IPS-11a (cell line): ENCODE data around the gene ZNF574.

Experiments
- H3K4me3 ChIP-seq: one replicate; pipeline ENCODE4 v1.5.1; 2013; ENCODE audit warnings: low read depth, low read length, control low read depth

The ZNF574 gene

GRCh38 chr19:42121656-42122069, 45.7 kb downstream of the ZNF574 start:
- H3K4me3 ChIP-seq = no peak overlapping the region

- H3K4me3 ChIP-seq = no peak overlapping the region
These were observed 47.0 kb downstream of the ZNF574 start for GRCh38 chr19:42122691-42123607.

GRCh38 chr19:42123765-42124164, 47.8 kb downstream of the ZNF574 start:
- H3K4me3 ChIP-seq = no peak overlapping the region

- no peak overlapping the region for H3K4me3 ChIP-seq
These were observed 48.5 kb downstream of the ZNF574 start for GRCh38 chr19:42124386-42124901.

- H3K4me3 ChIP-seq = no peak overlapping the region
These were observed 49.6 kb downstream of the ZNF574 start for GRCh38 chr19:42125536-42125935.

GRCh38 chr19:42126574-42126973, 50.6 kb downstream of the ZNF574 start:
- H3K4me3 ChIP-seq = no peak overlapping the region

- H3K4me3 ChIP-seq = no peak overlapping the region
These were observed 53.7 kb downstream of the ZNF574 start for GRCh38 chr19:42129399-42130253.

- H3K4me3 ChIP-seq = no peak overlapping the region
These were observed 54.2 kb downstream of the ZNF574 start for GRCh38 chr19:42130254-42130573.
